Activated T-cell treated with anti-CD3 and anti-CD28 coated beads for 48 hours (primary cell): ENCODE results near the gene TSEN34.
A peak's percentile ranks its signal among the peaks of the same experiment; 100 is the strongest.

Experiments
- DNase-seq: peaks from one replicate; pipeline ENCODE4 v3.0.0-alpha.2; 2020; ENCODE audit warnings: low read depth

The TSEN34 gene

GRCh38 chr19:54191011-54191810 is at the start of gene TSEN34:
TSEN34 (plus strand) TSS chr19:54191308; CDS start chr19:54191365, 57 bp downstream.
- DNase-seq: peak; percentile 88

GRCh38 chr19:54141356-54141755 is 49.8 kb upstream of the TSEN34 start:
- no peak for DNase-seq

- no peak for DNase-seq
Measured at GRCh38 chr19:54142166-54142780, 48.8 kb upstream of the TSEN34 start.

GRCh38 chr19:54145541-54146158 is 45.5 kb upstream of the TSEN34 start:
- DNase-seq: no peak

GRCh38 chr19:54147676-54148075 is 43.4 kb upstream of the TSEN34 start:
- DNase-seq: no peak

GRCh38 chr19:54148158-54148557 is 43.0 kb upstream of the TSEN34 start:
- DNase-seq: no peak

GRCh38 chr19:54149021-54149812 is 41.9 kb upstream of the TSEN34 start:
- no peak for DNase-seq

- DNase-seq: no peak
Measured at GRCh38 chr19:54151362-54152035, 39.6 kb upstream of the TSEN34 start.

- DNase-seq: no peak
Measured at GRCh38 chr19:54152267-54152666, 38.8 kb upstream of the TSEN34 start.

GRCh38 chr19:54152878-54153524 is 38.1 kb upstream of the TSEN34 start:
- DNase-seq: no peak

- no peak for DNase-seq
Measured at GRCh38 chr19:54153731-54154326, 37.3 kb upstream of the TSEN34 start.

- DNase-seq: no peak
Measured at GRCh38 chr19:54154603-54155345, 36.3 kb upstream of the TSEN34 start.

GRCh38 chr19:54155694-54156093 is 35.4 kb upstream of the TSEN34 start:
- no peak for DNase-seq

GRCh38 chr19:54156490-54156889 is 34.6 kb upstream of the TSEN34 start:
- DNase-seq: no peak

GRCh38 chr19:54156953-54157352 is 34.2 kb upstream of the TSEN34 start:
- no peak for DNase-seq

- no peak for DNase-seq
Measured at GRCh38 chr19:54158812-54159351, 32.2 kb upstream of the TSEN34 start.

- peak; percentile 94 for DNase-seq
Measured at GRCh38 chr19:54159352-54160181, 31.5 kb upstream of the TSEN34 start, which contains the start of gene LENG1. LENG1 (minus strand) TSS chr19:54159721; CDS start chr19:54159695, 26 bp downstream.

- no peak for DNase-seq
Measured at GRCh38 chr19:54160182-54160811, 30.8 kb upstream of the TSEN34 start.
